ENCODE results near the gene MYO7B. TPM values are rescaled to one million over a fixed set of nuclear protein-coding genes. Genes with fewer than 3 reads are reported as not detected.

The MYO7B gene
- total RNA-seq, 1 donor from 2014 or later, result 3.0 TPM

DNA sequence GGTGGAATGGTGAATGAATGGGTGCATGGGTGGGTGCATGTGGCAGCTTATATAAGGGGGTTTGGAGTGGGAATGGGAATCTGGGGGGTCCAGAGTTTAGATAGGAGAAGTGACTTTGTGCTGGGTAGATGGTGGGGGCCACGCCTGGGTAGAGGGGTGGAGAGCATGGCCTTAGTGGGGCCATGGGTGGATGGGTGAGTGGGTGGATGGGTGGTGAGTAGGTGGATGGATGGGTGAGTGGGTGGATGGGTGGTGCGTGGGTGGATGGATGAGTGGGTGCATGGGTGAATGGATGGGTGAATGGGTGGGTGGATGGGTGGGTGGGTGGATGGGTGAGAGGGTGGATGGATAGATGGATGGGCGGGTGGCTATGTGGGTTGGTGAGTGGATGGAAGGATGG, 53.9 kb downstream of the MYO7B start:
- TF ChIP-seq, protein P1, sequence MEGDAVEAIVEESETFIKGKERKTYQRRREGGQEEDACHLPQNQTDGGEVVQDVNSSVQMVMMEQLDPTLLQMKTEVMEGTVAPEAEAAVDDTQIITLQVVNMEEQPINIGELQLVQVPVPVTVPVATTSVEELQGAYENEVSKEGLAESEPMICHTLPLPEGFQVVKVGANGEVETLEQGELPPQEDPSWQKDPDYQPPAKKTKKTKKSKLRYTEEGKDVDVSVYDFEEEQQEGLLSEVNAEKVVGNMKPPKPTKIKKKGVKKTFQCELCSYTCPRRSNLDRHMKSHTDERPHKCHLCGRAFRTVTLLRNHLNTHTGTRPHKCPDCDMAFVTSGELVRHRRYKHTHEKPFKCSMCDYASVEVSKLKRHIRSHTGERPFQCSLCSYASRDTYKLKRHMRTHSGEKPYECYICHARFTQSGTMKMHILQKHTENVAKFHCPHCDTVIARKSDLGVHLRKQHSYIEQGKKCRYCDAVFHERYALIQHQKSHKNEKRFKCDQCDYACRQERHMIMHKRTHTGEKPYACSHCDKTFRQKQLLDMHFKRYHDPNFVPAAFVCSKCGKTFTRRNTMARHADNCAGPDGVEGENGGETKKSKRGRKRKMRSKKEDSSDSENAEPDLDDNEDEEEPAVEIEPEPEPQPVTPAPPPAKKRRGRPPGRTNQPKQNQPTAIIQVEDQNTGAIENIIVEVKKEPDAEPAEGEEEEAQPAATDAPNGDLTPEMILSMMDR (IDR thresholded peaks at IDR 0.05), result no peak
- ChIA-PET CTCF (interaction anchor here (7.1 kb wide), 1 partner anchor 63 kb away, joined by 289 read pairs; no protein-coding TSS in a partner anchor), POLR2A (no interaction called here)
- H3K36me3 Mint-ChIP-seq (ENCODE audit: low read depth), result no peaks in the 10 kb centered on the region
- no peaks in the 10 kb centered on the region for H3K27me3 Mint-ChIP-seq
- peak; percentile 6 for DNase-seq
- no peaks in the 10 kb centered on the region for H3K9me3 Mint-ChIP-seq
- H3K4me3 Mint-ChIP-seq, result no peak overlapping the region
- H3K27ac Mint-ChIP-seq, result no peak overlapping the region
- intact Hi-C loops (cut with micrococcal nuclease), result no loop called here
- H3K4me1 Mint-ChIP-seq, result peaks cover 17% of the 10 kb centered on the region
- no peak for ATAC-seq (ENCODE audit: low read depth)

DNA sequence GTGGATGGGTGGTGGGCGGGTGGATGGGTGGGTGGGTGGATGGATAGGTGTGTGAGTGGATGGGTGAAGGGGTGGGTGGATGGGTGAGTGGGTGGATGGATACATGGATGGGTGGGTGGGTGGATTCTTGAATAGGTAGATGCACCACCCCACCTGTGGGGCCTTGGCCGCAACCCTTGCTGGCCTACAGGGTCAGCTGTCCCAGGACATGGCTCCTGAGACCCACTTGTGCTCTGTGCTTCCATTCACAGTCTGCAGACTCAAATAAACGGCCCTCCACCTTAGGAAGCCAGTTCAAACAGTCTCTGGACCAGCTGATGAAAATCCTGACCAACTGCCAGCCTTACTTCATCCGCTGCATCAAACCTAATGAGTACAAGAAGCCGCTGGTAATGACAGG, 54.4 kb downstream of the MYO7B start:
- CTCF ChIA-PET, result interaction anchor here (2.3 to 7.1 kb wide), 3 partner anchors 62 to 112 kb away, joined by 7 to 289 read pairs (median 14); partner anchors contain the start of gene SFT2D3
- no peaks in the 10 kb centered on the region for H3K9me3 Mint-ChIP-seq
- no peak overlapping the region for H3K4me3 Mint-ChIP-seq
- intact Hi-C loops (cut with micrococcal nuclease), result loop anchor here (2.0 to 10.0 kb wide), 2 partner anchors 51 to 265 kb away; partner anchors contain the start of gene POLR2D
- H3K27me3 Mint-ChIP-seq, result no peaks in the 10 kb centered on the region
- ATAC-seq (ENCODE audit: low read depth) (no peak), DNase-seq (peak; percentile 11)
- no peaks in the 10 kb centered on the region for H3K36me3 Mint-ChIP-seq (ENCODE audit: low read depth)
- POLR2A ChIA-PET, result interaction anchor here (2.7 kb wide), 1 partner anchor 60 kb away, joined by 34 read pairs; no protein-coding TSS in a partner anchor
- TF ChIP-seq, protein P1 (IDR thresholded peaks at IDR 0.05), result no peak
- no peak overlapping the region for H3K27ac Mint-ChIP-seq
- peaks cover 22% of the 10 kb centered on the region for H3K4me1 Mint-ChIP-seq

DNA sequence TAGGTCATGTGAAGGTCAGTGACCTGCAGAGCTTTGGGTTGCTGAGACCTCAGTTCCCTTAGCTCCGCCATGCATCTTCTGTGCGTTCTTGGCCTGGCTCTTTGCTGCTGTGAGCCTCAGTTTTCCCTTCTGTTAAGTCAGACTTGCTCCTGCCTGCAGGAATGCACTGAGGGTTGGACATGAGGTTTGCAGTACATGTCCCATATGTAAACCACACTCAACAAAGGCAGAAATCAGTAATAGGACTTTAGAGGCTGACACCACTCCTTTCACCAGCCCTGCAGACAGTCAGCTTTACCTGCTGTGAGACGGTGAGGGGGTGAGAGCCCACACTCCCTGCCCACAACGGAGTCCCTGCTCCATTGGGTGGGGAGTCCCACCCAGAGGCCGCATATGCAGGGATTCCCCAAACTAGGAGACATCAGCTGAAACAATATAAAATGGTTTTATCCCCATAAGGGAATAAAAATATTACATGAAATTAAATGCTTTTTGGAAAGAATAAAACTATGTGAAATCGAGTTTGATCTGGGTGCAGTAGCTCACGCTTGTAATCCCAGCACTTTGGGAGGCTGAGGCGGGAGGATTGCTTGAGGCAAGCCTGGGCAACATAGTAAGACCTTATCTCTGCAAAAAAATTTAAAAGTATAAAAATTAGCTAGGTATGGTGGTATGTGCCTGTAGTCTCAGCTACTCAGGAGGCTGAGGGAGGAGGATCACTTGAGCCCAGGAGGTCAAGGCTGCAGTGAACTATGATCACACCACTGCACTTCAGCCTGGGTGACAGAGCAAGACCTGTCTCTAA, 55.1 kb downstream of the MYO7B start:
- Mint-ChIP-seq H3K27me3 (no peaks in the 10 kb centered on the region), H3K27ac (no peak overlapping the region), H3K9me3 (no peaks in the 10 kb centered on the region), H3K4me1 (peaks cover 29% of the 10 kb centered on the region), H3K4me3 (no peak overlapping the region), H3K36me3 (ENCODE audit: low read depth) (no peaks in the 10 kb centered on the region)
- intact Hi-C loops (cut with micrococcal nuclease), result loop anchor here (1.0 to 10.0 kb wide), 7 partner anchors 50 to 643 kb away; partner anchors contain the start of genes POLR2D and WDR33
- TF ChIP-seq, protein P1 (IDR thresholded peaks at IDR 0.05), result no peak
- no peak for DNase-seq
- CTCF ChIA-PET, result interaction anchor here (0.6 to 7.1 kb wide), 41 partner anchors 8 to 297 kb away, joined by 3 to 289 read pairs (median 4); partner anchors contain the start of genes IWS1, LIMS2, POLR2D and SFT2D3
- no peak for ATAC-seq (ENCODE audit: low read depth)
- POLR2A ChIA-PET, result interaction anchor here (0.7 to 2.7 kb wide), 9 partner anchors 44 to 267 kb away, joined by 3 to 34 read pairs (median 5); partner anchors contain the start of genes POLR2D and SFT2D3

DNA sequence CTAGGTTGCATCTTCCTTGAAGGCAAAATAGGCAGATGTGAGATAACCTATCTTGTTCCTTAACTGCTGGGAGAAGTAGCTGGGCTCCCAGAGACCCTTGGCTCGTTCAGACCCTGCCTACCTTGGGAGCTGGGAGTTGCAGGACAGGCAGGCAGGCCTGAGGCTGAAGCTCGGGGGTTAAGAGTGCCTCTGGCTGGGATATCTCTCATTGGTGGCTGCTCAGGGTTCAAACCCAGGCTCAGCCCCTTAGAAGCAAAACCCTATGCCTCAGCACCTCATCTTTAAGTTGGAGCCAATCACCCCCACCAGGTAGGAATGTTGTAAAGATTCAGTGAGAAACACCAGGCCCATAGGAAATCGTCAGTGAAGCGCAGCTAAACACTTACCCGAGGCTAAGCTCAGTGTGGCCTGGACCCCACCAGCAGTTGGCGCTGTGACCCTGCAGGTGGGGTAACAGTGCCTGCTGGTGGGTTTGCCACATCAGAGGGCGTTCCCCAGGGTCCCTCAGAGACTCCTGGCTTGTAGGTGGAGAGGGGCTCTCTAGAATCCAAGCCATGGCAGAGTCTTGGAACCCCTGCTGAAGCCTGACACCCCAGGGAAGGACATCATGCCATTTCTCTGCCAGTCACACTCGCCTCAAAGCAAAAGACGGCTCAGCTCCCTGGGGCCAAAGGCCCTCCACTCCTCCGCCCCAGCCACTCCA, 55.9 kb downstream of the MYO7B start:
- Mint-ChIP-seq H3K27me3 (no peaks in the 10 kb centered on the region), H3K36me3 (ENCODE audit: low read depth) (no peaks in the 10 kb centered on the region), H3K4me3 (no peak overlapping the region), H3K9me3 (no peaks in the 10 kb centered on the region), H3K4me1 (peaks cover 31% of the 10 kb centered on the region), H3K27ac (no peak overlapping the region)
- ChIA-PET CTCF (interaction anchor here (0.6 to 7.1 kb wide), 44 partner anchors 8 to 296 kb away, joined by 3 to 289 read pairs (median 4); partner anchors contain the start of genes IWS1, LIMS2, POLR2D and SFT2D3), POLR2A (interaction anchor here (0.7 to 2.7 kb wide), 10 partner anchors 14 to 266 kb away, joined by 3 to 34 read pairs (median 4); partner anchors contain the start of genes POLR2D and SFT2D3)
- DNase-seq (peak; percentile 72), ATAC-seq (ENCODE audit: low read depth) (peak; percentile 99)
- TF ChIP-seq, protein P1 (IDR thresholded peaks at IDR 0.05), result no peak
- intact Hi-C loops (cut with micrococcal nuclease), result loop anchor here (1.0 to 10.0 kb wide), 7 partner anchors 49 to 642 kb away; partner anchors contain the start of genes POLR2D and WDR33

All from activated B cell treated with CpG ODN at 0.5 μM for 24 hours (primary cell).